Neural progenitor cell (in vitro differentiated cells): ENCODE data around the gene TRNAU1AP.
"Not testable (repeated sequence)": the region's sequence is repeated elsewhere in the genome, so short reads cannot be mapped to it uniquely, and the experiment has no call there.

Experiments
- EZH2phosphoT487 ChIP-seq: fragments of 200-600 bp; sonication (generic); IDR thresholded peaks from 2 replicates; pipeline ENCODE4 v1.6.1; 2017; ENCODE audit warnings: antibody characterized with exemption
- TF ChIP-seq, protein P1 (sequence below): fragments of 200-600 bp; sonication (generic); IDR thresholded peaks from 2 replicates; pipeline ENCODE4 v1.5.1; 2017; ENCODE audit warnings: antibody characterized with exemption, mild to moderate bottlenecking

GRCh38 chr1:28572891-28573290, 20.0 kb downstream of the TRNAU1AP start:
- TF ChIP-seq, protein P1, sequence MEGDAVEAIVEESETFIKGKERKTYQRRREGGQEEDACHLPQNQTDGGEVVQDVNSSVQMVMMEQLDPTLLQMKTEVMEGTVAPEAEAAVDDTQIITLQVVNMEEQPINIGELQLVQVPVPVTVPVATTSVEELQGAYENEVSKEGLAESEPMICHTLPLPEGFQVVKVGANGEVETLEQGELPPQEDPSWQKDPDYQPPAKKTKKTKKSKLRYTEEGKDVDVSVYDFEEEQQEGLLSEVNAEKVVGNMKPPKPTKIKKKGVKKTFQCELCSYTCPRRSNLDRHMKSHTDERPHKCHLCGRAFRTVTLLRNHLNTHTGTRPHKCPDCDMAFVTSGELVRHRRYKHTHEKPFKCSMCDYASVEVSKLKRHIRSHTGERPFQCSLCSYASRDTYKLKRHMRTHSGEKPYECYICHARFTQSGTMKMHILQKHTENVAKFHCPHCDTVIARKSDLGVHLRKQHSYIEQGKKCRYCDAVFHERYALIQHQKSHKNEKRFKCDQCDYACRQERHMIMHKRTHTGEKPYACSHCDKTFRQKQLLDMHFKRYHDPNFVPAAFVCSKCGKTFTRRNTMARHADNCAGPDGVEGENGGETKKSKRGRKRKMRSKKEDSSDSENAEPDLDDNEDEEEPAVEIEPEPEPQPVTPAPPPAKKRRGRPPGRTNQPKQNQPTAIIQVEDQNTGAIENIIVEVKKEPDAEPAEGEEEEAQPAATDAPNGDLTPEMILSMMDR, result not testable (repeated sequence)
- not testable (repeated sequence) for TF ChIP-seq EZH2phosphoT487
